GM23338 (cell line): Measurements from ENCODE around the gene BOLA2. TPM values are rescaled to one million over a fixed set of nuclear protein-coding genes. Genes with fewer than 3 reads are reported as not detected.
"Not testable (repeated sequence)": the region's sequence is repeated elsewhere in the genome, so short reads cannot be mapped to it uniquely, and the experiment has no call there.

Experiments
- ATAC-seq: fragments of 200-7000 bp; cut with Tn5 transposase; 3 replicates; pipeline ENCODE4 v1.9.1; 2020
- DNase-seq: peaks from one replicate; pipeline ENCODE4 v3.0.0-alpha.2; 2015; ENCODE audit warnings: low spot score
- H2AFZ ChIP-seq: fragments of 200-600 bp; sonication (generic); 2 replicates; pipeline ENCODE4 v1.8.0; 2016; ENCODE audit warnings: antibody characterized with exemption, mild to moderate bottlenecking, moderate library complexity
- H3F3A ChIP-seq: fragments of 200-600 bp; sonication (generic); replicated peaks from 2 replicates; pipeline ENCODE4 v1.8.0; 2017; ENCODE audit warnings: antibody characterized with exemption, mixed run types, low read depth
- H3K27ac ChIP-seq: fragments of 200-600 bp; sonication (generic); 2 replicates; pipeline ENCODE4 v1.6.1; 2016; ENCODE audit warnings: low read depth
- H3K27me3 ChIP-seq: fragments of 200-600 bp; sonication (generic); 2 replicates; pipeline ENCODE4 v1.8.0; 2016; ENCODE audit warnings: mild to moderate bottlenecking, mixed run types, moderate library complexity; ENCODE audit not compliant: insufficient read depth
- H3K36me3 ChIP-seq: fragments of 200-600 bp; sonication (generic); 2 replicates; pipeline ENCODE4 v1.8.0; 2016; ENCODE audit warnings: mild to moderate bottlenecking; ENCODE audit not compliant: insufficient read depth
- H3K4me1 ChIP-seq: fragments of 200-600 bp; sonication (generic); 2 replicates; pipeline ENCODE4 v1.8.0; 2016; ENCODE audit warnings: mild to moderate bottlenecking, moderate library complexity; ENCODE audit not compliant: insufficient read depth
- H3K4me2 ChIP-seq: fragments of 200-600 bp; sonication (generic); 2 replicates; pipeline ENCODE4 v1.7.1; 2017; ENCODE audit warnings: mixed run types
- H3K4me3 ChIP-seq: fragments of 200-600 bp; sonication (generic); 2 replicates; pipeline ENCODE4 v1.6.1; 2016; ENCODE audit warnings: mixed run types
- H3K79me2 ChIP-seq: fragments of 200-600 bp; sonication (generic); replicated peaks from 2 replicates; pipeline ENCODE4 v1.8.0; 2017; ENCODE audit warnings: mild to moderate bottlenecking; ENCODE audit not compliant: insufficient read depth
- H3K9me2 ChIP-seq: fragments of 200-600 bp; sonication (generic); 2 replicates; pipeline ENCODE4 v1.8.0; 2017; ENCODE audit not compliant: insufficient read depth
- H4K20me1 ChIP-seq: fragments of 200-600 bp; sonication (generic); replicated peaks from 2 replicates; pipeline ENCODE4 v1.8.0; 2017; ENCODE audit warnings: mild to moderate bottlenecking; ENCODE audit not compliant: insufficient read depth
- H3K27ac Mint-ChIP-seq: 2 replicates; pipeline ENCODE4 v1.8.0; 2020; ENCODE audit warnings: inconsistent platforms, mild to moderate bottlenecking, moderate library complexity, mixed read lengths
- H3K27me3 Mint-ChIP-seq: 3 replicates; pipeline ENCODE4 v1.8.0; 2022; ENCODE audit warnings: low read depth, mild to moderate bottlenecking, moderate library complexity, mixed read lengths, inconsistent platforms; ENCODE audit not compliant: insufficient read depth, poor library complexity
- H3K36me3 Mint-ChIP-seq: 3 replicates; pipeline ENCODE4 v1.8.0; 2021; ENCODE audit warnings: low read depth, mild to moderate bottlenecking, inconsistent platforms, moderate library complexity, mixed read lengths
- H3K4me1 Mint-ChIP-seq: 3 replicates; pipeline ENCODE4 v1.8.0; 2020; ENCODE audit warnings: mild to moderate bottlenecking, inconsistent platforms, mixed read lengths
- H3K4me3 Mint-ChIP-seq: 3 replicates; pipeline ENCODE4 v1.8.0; 2021; ENCODE audit warnings: moderate library complexity, mild to moderate bottlenecking, inconsistent platforms, mixed read lengths
- H3K9me3 Mint-ChIP-seq: 3 replicates; pipeline ENCODE4 v1.8.0; 2020; ENCODE audit warnings: moderate library complexity, mild to moderate bottlenecking, inconsistent platforms, mixed read lengths
- polyA plus RNA-seq: library from polyadenylated mRNA; unstranded; fragments of >200 nt; fragmentation: Nextera tagmentation; extraction: Ambion mirVana; gene quantifications from 2 replicates; pipeline ENCODE4 v1.2.1, GENCODE V29; 2016
- small RNA-seq: library from RNA; depleted of rRNA; stranded (forward); fragments of <200 nt; gene quantifications from one replicate; pipeline ENCODE3, GENCODE V24; 2014; ENCODE audit warnings: low replicate concordance
- total RNA-seq: library from RNA; depleted of rRNA; stranded (reverse); fragments of >200 nt; shearing (Covaris generic); gene quantifications from 2 replicates; pipeline ENCODE4 v1.2.3, GENCODE V29; 2014; rRNA removed

The BOLA2 gene
- total and polyA plus RNA-seq, 2 experiments from 2014 or later, result 22.1 to 30.0 TPM

GRCh38 chr16:29425390-29425789 is 28.8 kb downstream of the BOLA2 start:
- not testable (repeated sequence) for H3K27ac Mint-ChIP-seq, H3K4me2 ChIP-seq, H3K4me3 ChIP-seq, H4K20me1 ChIP-seq, H3K9me3 Mint-ChIP-seq, H3K4me3 Mint-ChIP-seq, H3K27me3 Mint-ChIP-seq, H3K9me2 ChIP-seq, H3K36me3 Mint-ChIP-seq, H3K27me3 ChIP-seq, H3K79me2 ChIP-seq, H2AFZ ChIP-seq, H3K27ac ChIP-seq, H3F3A ChIP-seq, ATAC-seq, H3K4me1 ChIP-seq, H3K36me3 ChIP-seq, DNase-seq, H3K4me1 Mint-ChIP-seq

GRCh38 chr16:29423587-29423986 is 30.6 kb downstream of the BOLA2 start:
- H3F3A ChIP-seq, H3K4me1 ChIP-seq, H3K36me3 Mint-ChIP-seq, H3K4me3 Mint-ChIP-seq, H3K9me3 Mint-ChIP-seq, H3K4me1 Mint-ChIP-seq, H3K27me3 ChIP-seq, ATAC-seq, H2AFZ ChIP-seq, H3K9me2 ChIP-seq, H3K79me2 ChIP-seq, H3K27ac Mint-ChIP-seq, H3K36me3 ChIP-seq, H3K4me3 ChIP-seq, H4K20me1 ChIP-seq, H3K27ac ChIP-seq, H3K4me2 ChIP-seq, H3K27me3 Mint-ChIP-seq, DNase-seq: not testable (repeated sequence)

GRCh38 chr16:29405249-29405648 is 48.9 kb downstream of the BOLA2 start:
- not testable (repeated sequence) for H3K36me3 ChIP-seq, H3K4me2 ChIP-seq, H3K4me1 Mint-ChIP-seq, H3K27me3 Mint-ChIP-seq, H3K27ac Mint-ChIP-seq, H3K4me3 Mint-ChIP-seq, H3K79me2 ChIP-seq, H2AFZ ChIP-seq, ATAC-seq, H3F3A ChIP-seq, H3K27ac ChIP-seq, H3K36me3 Mint-ChIP-seq, H4K20me1 ChIP-seq, DNase-seq, H3K27me3 ChIP-seq, H3K4me1 ChIP-seq, H3K9me2 ChIP-seq, H3K4me3 ChIP-seq, H3K9me3 Mint-ChIP-seq

Small RNA genes within 50 kb of the gene (small RNA-seq; reads per million reads assigned to genes)
- not detected for gene AC133555.2

Other genes with a start within 250 kb of the BOLA2 start
- 1.2 and 5.5 TPM in 2 replicates for gene NPIPB11, start 47.6 kb downstream of the BOLA2 start, total RNA-seq
- 1.9 and 2.3 TPM in 2 replicates for gene NPIPB11, start 47.6 kb downstream of the BOLA2 start, polyA plus RNA-seq
- 62.6 and 65.9 TPM in 2 replicates for gene SLX1B, start 182 bp upstream of the BOLA2 start, total RNA-seq
- gene SLX1B, start 182 bp upstream of the BOLA2 start, polyA plus RNA-seq, result 2.8 and 2.9 TPM in 2 replicates
- gene SULT1A4, start 5.6 kb upstream of the BOLA2 start, total RNA-seq, result 3.9 and 8.5 TPM in 2 replicates
- gene SULT1A4, start 5.6 kb upstream of the BOLA2 start, polyA plus RNA-seq, result 4.2 and 9.4 TPM in 2 replicates
- gene NPIPB12, start 52.1 kb upstream of the BOLA2 start, total RNA-seq, result 17.6 and 66.2 TPM in 2 replicates
- 64.6 and 72.8 TPM in 2 replicates for gene NPIPB12, start 52.1 kb upstream of the BOLA2 start, polyA plus RNA-seq
- 2.1 and 2.3 TPM in 2 replicates for gene SPN, start 208.9 kb upstream of the BOLA2 start, total RNA-seq
- gene SPN, start 208.9 kb upstream of the BOLA2 start, polyA plus RNA-seq, result 0.52 and 0.82 TPM in 2 replicates
- gene QPRT, start 224.8 kb upstream of the BOLA2 start, total RNA-seq, result 102 and 128 TPM in 2 replicates
- gene QPRT, start 224.8 kb upstream of the BOLA2 start, polyA plus RNA-seq, result 65.4 and 79.1 TPM in 2 replicates